GM23338 (cell line): Measurements from ENCODE around the gene FAM153A.
"Not testable (repeated sequence)": the region's sequence is repeated elsewhere in the genome, so short reads cannot be mapped to it uniquely, and the experiment has no call there.

Experiments used
- CREB1 ChIP-seq: fragments of 250-450 bp; sonication (Bioruptor Pico); IDR thresholded peaks from 2 replicates; pipeline ENCODE4 v1.5.0; 2020; ENCODE audit warnings: low read depth, mild to moderate bottlenecking, moderate library complexity
- CTCF ChIP-seq, 2 experiments: fragments of 200-600 bp in 1 of 2; sonication (generic) in 1 of 2; conservative IDR thresholded peaks; 2 replicates each; pipeline versions ENCODE4 v1.5.1 to v1.6.1; 2016 to 2017; ENCODE audit warnings: antibody characterized with exemption in 2 of 2, low read depth in 2 of 2, mild to moderate bottlenecking in 2 of 2, moderate library complexity in 1 of 2
- EZH2 ChIP-seq: fragments of 200-600 bp; sonication (generic); IDR thresholded peaks from one replicate; pipeline ENCODE4 v1.8.0; 2017; ENCODE audit warnings: antibody characterized with exemption, mild to moderate bottlenecking, low read depth; ENCODE audit not compliant: unreplicated experiment
- EZH2phosphoT487 ChIP-seq: fragments of 200-600 bp; sonication (generic); IDR thresholded peaks from one replicate; pipeline ENCODE4 v1.8.1; 2018; ENCODE audit warnings: antibody characterized with exemption; ENCODE audit not compliant: unreplicated experiment
- POLR2AphosphoS5 ChIP-seq: IDR thresholded peaks from 2 replicates; pipeline ENCODE4 v1.6.1; 2016; ENCODE audit warnings: antibody characterized with exemption, low read depth
- ZNF114 ChIP-seq: fragments of 250-450 bp; sonication (Bioruptor Pico); IDR thresholded peaks from 2 replicates; pipeline ENCODE4 v1.5.0; 2020; ENCODE audit warnings: mild to moderate bottlenecking, moderate library complexity

DNA sequence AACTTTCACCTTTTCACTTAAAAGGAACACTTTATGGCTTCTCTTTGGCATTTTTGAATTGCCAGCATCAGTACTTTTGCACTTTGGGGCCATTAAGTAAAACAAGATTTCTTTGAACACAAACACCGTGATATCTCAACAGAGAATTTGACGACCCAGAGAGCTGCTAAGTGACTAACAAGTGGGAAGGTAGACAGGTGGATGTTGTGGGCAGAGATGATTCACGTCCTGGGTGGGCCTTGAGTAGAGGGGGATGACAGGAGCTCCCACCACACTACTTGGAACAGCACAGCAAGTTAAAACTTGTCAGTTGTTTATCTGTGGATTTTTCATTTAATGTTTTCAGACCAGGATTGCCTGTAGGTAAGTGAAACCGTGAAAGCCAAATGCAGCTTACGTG lies 18.7 kb upstream of the FAM153A start:
- TF ChIP-seq CTCF (conservative IDR thresholded peaks at IDR 0.05; ENCODE audit: low read depth in 2 of 2); EZH2phosphoT487; POLR2AphosphoS5; CREB1 (CRISPR knock-in tag); ZNF114 (CRISPR knock-in tag); EZH2: not testable (repeated sequence)
